Astrocyte (in vitro differentiated cells and primary cell): ENCODE data around the gene REEP6.

ENCODE experiments used
- EZH2 ChIP-seq: IDR thresholded peaks from 2 replicates; pipeline ENCODE4 v1.6.1; 2012; ENCODE audit warnings: mild to moderate bottlenecking, low read length, inconsistent platforms; ENCODE audit not compliant: insufficient read depth
- TF ChIP-seq, protein P1 (sequence below): IDR thresholded peaks from 2 replicates; pipeline ENCODE4 v1.5.1; 2011; ENCODE audit warnings: low read depth, mild to moderate bottlenecking, inconsistent platforms, low read length, moderate library complexity; ENCODE audit not compliant: insufficient read depth

DNA sequence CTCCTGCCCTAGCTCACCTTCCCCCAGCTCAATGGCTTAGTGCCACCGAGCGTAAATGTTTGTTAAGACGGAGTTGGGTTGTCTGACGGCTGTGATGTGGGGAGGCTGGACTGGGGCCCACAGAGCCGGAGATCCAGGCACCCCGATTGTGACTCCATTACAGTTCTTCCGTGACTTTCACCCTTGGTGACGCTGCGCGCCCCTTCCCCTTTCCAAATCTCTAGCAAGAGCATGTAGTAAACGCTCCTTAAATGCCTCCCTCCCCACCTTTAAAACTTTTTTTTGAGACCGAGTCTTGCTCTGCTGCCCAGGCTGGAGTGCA is 829 bp downstream of the REEP6 start:
- TF ChIP-seq, protein P1, sequence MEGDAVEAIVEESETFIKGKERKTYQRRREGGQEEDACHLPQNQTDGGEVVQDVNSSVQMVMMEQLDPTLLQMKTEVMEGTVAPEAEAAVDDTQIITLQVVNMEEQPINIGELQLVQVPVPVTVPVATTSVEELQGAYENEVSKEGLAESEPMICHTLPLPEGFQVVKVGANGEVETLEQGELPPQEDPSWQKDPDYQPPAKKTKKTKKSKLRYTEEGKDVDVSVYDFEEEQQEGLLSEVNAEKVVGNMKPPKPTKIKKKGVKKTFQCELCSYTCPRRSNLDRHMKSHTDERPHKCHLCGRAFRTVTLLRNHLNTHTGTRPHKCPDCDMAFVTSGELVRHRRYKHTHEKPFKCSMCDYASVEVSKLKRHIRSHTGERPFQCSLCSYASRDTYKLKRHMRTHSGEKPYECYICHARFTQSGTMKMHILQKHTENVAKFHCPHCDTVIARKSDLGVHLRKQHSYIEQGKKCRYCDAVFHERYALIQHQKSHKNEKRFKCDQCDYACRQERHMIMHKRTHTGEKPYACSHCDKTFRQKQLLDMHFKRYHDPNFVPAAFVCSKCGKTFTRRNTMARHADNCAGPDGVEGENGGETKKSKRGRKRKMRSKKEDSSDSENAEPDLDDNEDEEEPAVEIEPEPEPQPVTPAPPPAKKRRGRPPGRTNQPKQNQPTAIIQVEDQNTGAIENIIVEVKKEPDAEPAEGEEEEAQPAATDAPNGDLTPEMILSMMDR, result no peak
- no peak for TF ChIP-seq EZH2
